Effector CD8-positive, alpha-beta T cell (primary cell): Measurements from ENCODE around the gene PDZRN3.

Experiments used
- DNase-seq: peaks from one replicate; lab custom pipeline; 2025; lab: John Stamatoyannopoulos, UW

The PDZRN3 gene

DNA sequence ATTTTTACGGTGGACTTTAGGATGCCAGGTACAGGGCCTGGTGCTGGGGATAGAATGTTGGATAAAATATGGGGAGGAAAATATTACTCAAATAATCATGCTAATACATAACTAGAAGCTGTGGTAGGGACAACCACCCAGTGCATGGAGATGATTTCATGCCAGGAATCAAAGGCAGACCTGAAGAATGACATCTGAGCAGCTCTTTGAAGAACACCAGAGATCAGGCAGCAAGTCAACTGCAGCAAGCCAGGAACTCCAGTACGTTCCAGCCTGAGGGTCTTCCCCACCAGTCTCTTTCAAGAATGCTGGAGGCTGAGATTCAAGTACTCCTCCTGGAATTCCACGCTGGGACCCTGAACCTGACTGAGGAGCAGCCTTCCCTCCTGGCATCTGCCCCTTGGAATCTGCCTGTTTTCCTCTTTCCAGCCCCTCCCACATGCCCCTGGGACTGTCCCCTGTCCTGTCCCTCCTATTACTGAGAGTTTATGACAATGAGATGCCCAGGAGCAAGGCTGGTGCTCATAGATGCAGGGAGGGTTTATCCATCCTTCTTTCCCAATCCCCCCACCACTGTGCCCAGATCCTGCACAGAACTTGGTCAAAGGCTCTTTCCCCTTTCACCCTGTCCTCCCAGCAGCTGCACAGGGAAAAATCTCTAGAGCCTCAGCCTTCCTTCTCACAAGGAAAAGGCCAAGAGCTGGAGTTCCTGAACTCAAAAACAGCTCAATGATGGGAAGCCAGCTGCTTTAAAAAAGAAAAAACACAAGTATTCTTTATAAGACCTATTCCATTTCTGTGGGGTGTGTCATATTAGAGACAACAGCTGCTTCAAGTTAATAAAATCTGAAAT is 68.0 kb downstream of the PDZRN3 start:
- no peak for DNase-seq

DNA sequence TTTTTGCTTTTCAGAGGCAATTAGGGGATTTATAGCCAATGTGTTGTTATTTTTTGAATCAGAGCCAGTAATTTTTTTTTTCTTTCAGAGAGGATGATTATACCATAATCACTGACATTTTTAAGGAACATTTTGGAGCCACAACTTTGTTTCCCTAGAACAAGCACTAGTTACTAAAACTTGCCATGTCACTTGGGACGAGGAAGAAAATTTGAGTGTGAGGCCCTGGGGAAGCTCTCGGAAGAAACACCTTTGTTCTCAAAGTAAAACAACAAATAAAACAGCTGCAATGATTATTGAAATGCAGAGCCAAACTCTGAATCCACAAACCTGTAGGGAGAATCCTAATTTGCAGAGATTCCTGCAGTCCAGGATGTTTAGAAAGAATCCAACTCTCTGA is 69.7 kb downstream of the PDZRN3 start:
- DNase-seq = no peak

GRCh38 chr3:73552700-73553099 is 72.0 kb downstream of the PDZRN3 start:
- DNase-seq = no peak

DNA sequence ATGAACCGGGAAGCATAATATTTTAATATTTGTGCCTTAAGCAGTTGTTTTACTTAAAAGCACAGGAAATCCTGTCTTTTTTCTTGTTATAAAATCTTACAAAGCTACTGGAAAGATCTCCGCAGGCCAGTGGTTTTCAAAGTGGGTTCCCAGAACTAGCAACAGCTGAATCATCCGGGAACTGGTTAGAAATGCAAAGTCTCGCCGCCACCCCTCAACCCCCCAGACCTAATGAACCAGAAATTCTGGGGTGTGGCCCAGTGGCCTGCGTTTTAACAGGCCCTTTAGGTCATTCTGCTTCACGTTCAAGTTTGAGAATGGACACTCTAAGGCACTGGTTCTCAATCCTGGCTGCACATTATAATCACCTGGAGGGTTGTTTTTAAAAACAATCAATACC is 74.7 kb downstream of the PDZRN3 start:
- DNase-seq = no peak

DNA sequence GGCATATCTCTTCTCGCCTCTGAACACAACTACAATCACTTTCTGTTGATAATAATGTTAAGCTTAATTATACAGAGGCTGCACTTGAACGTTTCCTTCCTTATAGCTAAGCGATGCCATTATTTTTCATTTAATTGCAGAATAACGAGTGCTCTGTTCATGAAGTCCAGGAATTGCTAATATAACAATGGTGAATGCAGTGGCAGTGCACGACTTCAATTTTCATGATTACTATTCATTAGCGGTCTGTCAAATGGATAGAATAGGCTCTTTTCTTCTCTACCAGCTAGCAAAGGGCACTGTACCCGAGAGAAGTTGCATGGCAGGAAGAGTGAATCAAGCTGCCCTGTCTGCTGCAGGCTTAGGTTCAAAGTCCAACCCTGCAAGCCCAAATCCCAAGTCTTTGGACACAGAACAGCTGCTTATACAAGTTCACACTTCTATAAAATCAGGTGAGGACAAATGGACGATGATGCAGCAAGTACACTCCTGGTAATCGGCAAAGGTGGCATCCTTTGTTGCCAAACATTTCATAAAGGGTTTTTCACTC is 75.6 kb downstream of the PDZRN3 start:
- DNase-seq = no peak

GRCh38 chr3:73548436-73548835 is 76.3 kb downstream of the PDZRN3 start:
- DNase-seq = no peak

DNA sequence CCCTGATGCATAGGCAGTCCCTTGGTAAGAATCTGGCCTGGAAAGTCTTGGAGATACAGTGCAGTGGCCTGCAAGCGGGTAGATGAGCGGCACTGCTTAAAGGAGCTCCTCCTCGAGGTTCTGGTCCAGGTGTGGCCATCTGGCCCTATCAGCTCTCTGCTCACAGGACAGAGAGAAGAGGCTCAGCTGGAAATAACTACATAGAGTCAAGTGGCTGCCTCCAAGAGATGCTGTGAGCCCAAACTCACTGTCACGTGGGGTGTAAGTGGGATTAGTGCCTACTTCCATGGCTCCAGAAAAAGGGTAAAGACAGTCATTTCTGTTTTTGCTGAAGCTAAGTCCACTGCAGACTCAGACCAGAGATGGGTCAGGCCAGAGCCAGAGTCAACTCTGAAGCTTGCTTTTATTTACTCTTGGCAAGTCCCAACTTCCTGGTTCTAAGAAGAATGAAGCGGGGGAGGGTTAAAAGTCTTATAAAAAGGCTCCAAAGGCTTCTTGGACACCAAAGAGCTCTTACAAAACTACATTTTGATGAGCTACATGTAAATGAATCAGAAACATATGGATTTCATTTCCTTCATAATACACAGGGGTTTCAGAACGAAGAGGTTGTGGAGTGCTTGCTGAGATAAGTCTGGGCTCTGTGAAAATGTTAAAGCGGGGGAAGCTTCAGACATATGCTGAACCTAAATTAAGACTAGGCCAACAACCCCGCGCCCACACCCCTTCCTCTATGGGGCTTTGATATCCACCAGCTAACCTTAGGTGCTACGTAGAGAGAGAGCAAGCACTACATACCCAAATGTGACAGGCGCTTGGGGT is 77.1 kb downstream of the PDZRN3 start:
- DNase-seq = no peak

DNA sequence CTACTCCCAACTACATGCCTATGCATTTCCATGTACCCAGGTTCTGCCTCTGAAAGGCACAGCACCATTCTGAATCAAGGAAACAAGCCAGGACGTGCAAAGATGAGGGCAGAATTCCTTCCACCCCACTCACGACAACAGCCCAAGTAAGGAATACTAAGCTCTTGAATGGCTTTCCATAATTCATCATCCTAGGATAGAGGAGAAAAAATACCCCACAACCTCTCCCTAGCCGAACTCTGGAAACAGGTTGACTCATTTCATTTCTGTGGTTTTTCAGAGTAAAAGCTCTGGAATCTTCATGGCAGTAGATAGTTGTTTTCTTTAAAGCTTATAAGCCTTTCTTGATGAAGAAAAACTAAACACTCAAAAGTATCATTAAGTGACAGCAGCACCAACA is 77.8 kb downstream of the PDZRN3 start:
- no peak for DNase-seq

GRCh38 chr3:73543412-73543811 is 81.3 kb downstream of the PDZRN3 start:
- no peak for DNase-seq

DNA sequence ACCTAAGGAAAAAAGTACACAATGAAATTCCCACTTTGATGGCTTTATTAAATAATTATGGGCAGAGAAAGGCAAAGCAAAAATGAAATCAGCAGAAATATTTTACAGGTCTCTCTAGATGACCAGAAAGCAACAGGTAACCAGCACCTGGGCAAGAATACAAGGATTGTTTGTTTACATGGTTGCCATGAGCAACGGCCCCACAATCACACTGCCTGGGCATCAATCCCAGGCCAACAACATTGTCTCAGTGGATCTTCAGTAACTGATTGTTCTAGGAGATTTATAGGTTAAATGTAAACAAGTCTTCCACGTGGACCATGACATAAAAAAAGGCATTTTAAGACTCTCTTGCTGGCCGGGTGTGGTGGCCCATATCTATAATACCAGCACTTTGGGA is 82.6 kb downstream of the PDZRN3 start:
- DNase-seq = no peak

DNA sequence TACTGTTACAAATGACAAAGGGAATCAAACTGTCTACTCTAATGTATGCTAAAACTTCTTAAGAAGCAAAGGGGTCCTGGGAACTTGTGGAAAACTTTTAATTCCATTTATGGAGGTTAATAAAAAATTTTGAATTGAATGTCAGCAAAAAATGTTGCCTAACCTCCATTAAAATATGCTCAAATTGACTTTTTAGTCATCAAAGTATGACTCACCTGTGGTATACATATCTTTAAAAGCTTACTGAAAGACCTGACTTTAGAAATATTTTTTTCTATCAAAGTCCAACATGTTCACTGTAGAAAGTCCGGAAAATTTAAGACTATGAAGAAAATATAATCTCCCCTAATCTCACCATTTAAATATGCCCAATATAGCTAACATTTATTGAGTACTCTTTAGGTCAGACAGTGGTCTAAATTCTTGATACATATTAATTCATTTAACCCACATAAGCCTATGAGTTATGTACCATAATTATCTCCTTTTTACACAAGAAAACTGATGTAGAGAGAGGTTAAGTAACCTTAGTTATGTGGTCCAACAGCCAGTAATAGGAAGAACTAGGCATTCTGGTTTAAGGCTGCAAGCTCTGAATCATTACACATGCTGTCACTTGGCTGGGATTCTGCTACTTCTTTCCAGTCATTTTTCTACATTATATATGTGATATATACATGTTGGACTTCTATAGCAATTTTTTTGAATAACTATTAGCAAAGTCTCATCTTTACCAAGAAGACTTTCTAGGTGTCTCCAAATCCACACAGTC is 83.6 kb downstream of the PDZRN3 start:
- no peak for DNase-seq

- DNase-seq = no peak
These were observed 86.3 kb downstream of the PDZRN3 start for GRCh38 chr3:73538486-73538885.

- DNase-seq = no peak
These were observed 87.8 kb downstream of the PDZRN3 start for GRCh38 chr3:73536952-73537351.

DNA sequence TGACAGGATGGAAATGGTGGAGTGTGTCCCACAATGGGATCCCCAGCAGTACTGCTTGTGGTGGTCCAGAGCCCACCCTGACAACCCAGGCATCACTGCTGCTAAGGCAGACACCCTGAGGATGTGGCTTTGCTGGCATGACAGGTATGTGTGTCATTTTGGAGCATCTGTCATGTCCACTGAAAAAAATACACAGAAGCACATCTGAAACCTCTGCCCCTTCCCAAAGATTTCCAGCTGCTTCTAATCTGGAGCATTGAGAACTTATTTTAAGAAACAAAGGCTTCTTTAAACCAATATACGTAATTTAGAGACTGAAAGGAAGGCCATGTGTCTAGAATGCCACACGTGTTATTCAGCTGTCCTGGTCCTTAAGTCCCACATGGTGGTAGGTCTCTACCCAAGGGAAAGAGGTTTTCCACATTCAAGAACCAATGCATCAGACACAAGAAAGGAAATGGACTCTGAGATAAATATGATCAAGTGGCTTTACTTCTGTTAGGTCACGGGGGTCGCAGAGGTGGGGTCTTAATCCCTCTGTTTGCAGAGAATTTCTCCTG is 88.3 kb downstream of the PDZRN3 start:
- DNase-seq = no peak

DNA sequence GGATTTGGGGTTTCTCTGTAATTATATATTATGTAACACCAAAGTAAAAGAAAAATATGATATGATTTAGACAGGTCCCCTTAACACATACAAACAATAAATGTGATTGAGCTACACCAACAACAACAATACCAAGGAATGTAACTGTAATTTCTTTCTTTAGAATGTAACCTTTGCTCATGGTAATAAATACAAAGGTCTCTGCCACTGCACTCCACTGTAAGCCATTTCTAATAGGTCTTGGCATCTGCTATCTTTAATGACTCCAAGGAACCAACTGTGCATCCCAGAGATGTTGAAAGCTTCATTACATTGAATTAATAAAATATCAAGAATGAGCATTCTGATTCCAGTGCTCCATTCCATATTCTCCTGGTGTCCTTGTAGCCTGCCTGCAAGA is 88.8 kb downstream of the PDZRN3 start:
- no peak for DNase-seq

- no peak for DNase-seq
These were observed 89.6 kb downstream of the PDZRN3 start for GRCh38 chr3:73535137-73535536.

DNA sequence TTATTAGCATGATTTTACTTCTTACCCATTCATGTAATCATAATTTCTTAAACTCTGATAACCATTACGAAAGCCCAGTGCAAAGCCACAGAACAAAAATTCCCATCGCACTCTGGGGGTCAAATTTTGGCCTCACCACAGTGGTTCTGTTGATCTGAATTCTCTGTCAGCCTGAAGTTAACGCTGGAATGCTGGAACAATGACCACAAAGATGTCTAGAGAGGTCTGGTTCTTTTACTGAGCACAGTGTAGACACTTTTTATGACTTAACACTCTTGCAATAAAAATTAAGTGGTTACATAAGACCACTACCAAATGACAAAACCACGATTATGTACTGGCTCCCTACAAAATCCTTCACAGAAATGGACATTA is 94.7 kb downstream of the PDZRN3 start:
- DNase-seq = no peak

DNA sequence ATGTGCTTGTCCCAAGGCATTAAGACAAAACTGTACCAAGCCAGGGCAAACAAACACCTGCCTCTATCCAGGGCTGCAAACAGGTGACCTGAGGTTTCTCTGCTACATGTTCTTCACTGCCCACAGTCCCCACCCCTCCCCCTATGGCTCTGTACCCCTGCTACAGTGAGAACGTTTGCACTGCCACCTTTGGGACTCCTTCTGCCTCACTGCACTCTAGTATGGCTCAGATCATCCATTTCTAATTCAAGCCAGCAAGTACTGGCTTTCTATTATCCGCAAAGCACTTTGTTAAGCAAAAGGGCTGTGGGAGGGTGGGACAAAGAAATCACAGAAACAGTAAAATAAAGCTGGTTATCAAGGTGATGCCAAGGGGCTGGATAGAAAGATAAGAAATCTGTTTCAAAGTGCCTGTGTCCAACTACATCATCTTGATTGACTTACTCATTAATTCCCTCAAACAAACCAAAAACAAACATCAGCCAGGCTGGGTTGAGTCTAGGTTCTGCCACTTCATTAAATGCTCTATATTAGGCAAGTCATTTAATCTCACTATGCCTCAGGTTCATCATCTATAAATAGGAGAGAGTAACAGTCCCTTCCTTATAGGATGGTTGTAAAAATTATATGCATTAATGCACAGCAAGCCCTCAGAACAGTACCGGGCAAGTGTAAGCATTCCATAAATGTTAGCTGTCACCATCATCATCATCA is 95.3 kb downstream of the PDZRN3 start:
- no peak for DNase-seq

GRCh38 chr3:73525591-73525990 is 99.2 kb downstream of the PDZRN3 start:
- no peak for DNase-seq

- no peak for DNase-seq
These were observed 101.1 kb downstream of the PDZRN3 start for GRCh38 chr3:73523661-73524060.

DNA sequence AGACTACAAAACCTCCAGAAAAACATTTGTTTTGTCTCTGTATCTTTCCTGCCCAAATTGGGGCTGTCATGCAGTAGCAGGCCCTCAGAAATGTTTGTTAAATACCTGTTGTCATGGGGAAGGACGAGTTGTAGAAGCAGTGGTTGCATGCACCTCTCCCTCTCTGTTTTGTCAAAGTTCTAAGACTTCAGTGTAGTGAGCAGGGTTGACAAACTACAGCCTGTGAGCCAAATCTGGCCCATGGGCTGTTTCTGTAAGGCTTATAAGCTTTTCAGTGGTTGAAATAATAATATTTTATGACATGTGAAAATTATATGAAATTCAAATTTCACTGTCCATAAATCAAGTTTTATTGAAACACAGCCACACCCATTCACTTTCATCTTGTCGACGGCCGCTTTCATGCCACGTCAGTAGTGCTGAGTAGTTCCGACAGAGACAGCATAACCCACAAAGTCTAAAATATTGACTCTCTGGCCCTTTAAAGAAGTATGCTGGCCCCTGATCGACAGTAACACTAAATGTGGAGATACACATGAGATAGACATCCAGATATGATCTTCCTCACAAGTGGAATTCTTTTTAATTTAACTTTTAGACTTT is 102.9 kb downstream of the PDZRN3 start:
- no peak for DNase-seq
